ENCODE measurements around the gene C19orf38. TPM values are rescaled to one million over a fixed set of nuclear protein-coding genes. Genes with fewer than 3 reads are reported as not detected.

The C19orf38 gene
- total and polyA plus RNA-seq, 4 donors: 0.97 to 3.9 (median 1.5) TPM

- Histone ChIP-seq H3K4me3 (ENCODE audit: low read depth in 1 of 3, low read length in 3 of 3) (no peak overlapping the region), H3K36me3 (ENCODE audit: control insufficient read depth in 4 of 4, insufficient read depth in 3 of 4, low read depth in 1 of 4, low read length in 3 of 4) (no peaks in the 10 kb centered on the region), H3K27me3 (ENCODE audit: control insufficient read depth in 4 of 4, insufficient read depth in 4 of 4, low read length in 3 of 4) (no peaks in the 10 kb centered on the region), H3K9me3 (ENCODE audit: control insufficient read depth in 4 of 4, low read length in 3 of 4) (no peaks in the 10 kb centered on the region), H3K9ac (ENCODE audit: low read depth in 1 of 2, low read length in 2 of 2) (no peak overlapping the region), H3K27ac (ENCODE audit: low read depth in 1 of 2, low read length in 2 of 2) (no peak overlapping the region), H3K4me1 (ENCODE audit: control insufficient read depth in 4 of 4, insufficient read depth in 4 of 4, low read length in 3 of 4) (peaks cover 0 to 5% (median 0%) of the 10 kb centered on the region in 4 donors)
- 91% methylated on average over 9 of the region's 9 CpGs for WGBS
- DNase-seq (ENCODE audit: low spot score): no peak
- no peak for TF ChIP-seq ATF3 (IDR thresholded peaks at IDR 0.05)
- TF ChIP-seq CTCF (IDR thresholded peaks at IDR 0.05; ENCODE audit: low read depth, low read length, missing input control): no peak
- TF ChIP-seq HNF4A (conservative IDR thresholded peaks at IDR 0.05): no peak
- no peak for TF ChIP-seq FOXA2 (IDR thresholded peaks at IDR 0.05)
- TF ChIP-seq EGR1 (IDR thresholded peaks at IDR 0.05; ENCODE audit: low read depth in 2 of 2): no peak
- TF ChIP-seq YY1 (IDR thresholded peaks at IDR 0.05): no peak
- TF ChIP-seq SP1 (IDR thresholded peaks at IDR 0.05): no peak
- TF ChIP-seq ZBTB33 (IDR thresholded peaks at IDR 0.05): no peak
- no peak for TF ChIP-seq NR2F2 (IDR thresholded peaks at IDR 0.05)
- no peak for TF ChIP-seq FOXA1 (IDR thresholded peaks at IDR 0.05)
- TF ChIP-seq GABPA (IDR thresholded peaks at IDR 0.05 in 1 of 2, conservative IDR thresholded peaks at IDR 0.05 in 1 of 2): no peak
- no peak for TF ChIP-seq RAD21 (IDR thresholded peaks at IDR 0.05)
- TF ChIP-seq TAF1 (conservative IDR thresholded peaks at IDR 0.05): no peak
- no peak for TF ChIP-seq MAX (IDR thresholded peaks at IDR 0.05)
- TF ChIP-seq HNF4G (IDR thresholded peaks at IDR 0.05): no peak
- TF ChIP-seq RXRA (IDR thresholded peaks at IDR 0.05): no peak
- no peak for TF ChIP-seq REST (IDR thresholded peaks at IDR 0.05)
- TF ChIP-seq JUND (IDR thresholded peaks at IDR 0.05): no peak
Observed at GRCh38 chr19:10887616-10888367, 39.6 kb downstream of the C19orf38 start.
